Adrenal gland (tissue), 12 donors: ENCODE measurements around the gene SLC27A3. TPM values are rescaled to one million over a fixed set of nuclear protein-coding genes. Genes with fewer than 3 reads are reported as not detected.
A peak's percentile ranks its signal among the peaks of the same experiment; 100 is the strongest.

ENCODE experiments used
- DNase-seq, 7 donors: peaks; one replicate each; pipeline ENCODE4 v3.0.0-alpha.2; 2019 to 2020
- H3K27ac ChIP-seq, 5 donors: fragments of 200-600 bp; sonication (generic) in 4 of 5; 1 replicate in 3 of 5; 2 replicates in 2 of 5; pipeline versions ENCODE4 v1.5.1 to v1.8.0; 2016 to 2020; ENCODE audit warnings: mild to moderate bottlenecking in 1 of 5
- H3K27me3 ChIP-seq: fragments of 200-600 bp; 2 replicates; pipeline ENCODE4 v1.8.0; 2021
- H3K36me3 ChIP-seq, 2 donors: fragments of 200-600 bp; replicated peaks in 1 of 2; 1 replicate in 1 of 2; 2 replicates in 1 of 2; pipeline versions ENCODE4 v1.5.1 to v1.8.0; 2018 to 2022
- H3K4me1 ChIP-seq, 2 donors: fragments of 200-600 bp; replicated peaks in 1 of 2; 1 replicate in 1 of 2; 2 replicates in 1 of 2; pipeline versions ENCODE4 v1.5.1 to v1.8.0; 2018 to 2021
- H3K4me3 ChIP-seq, 4 donors: fragments of 200-600 bp; sonication (generic) in 3 of 4; one replicate each; pipeline ENCODE4 v1.5.1; 2016 to 2018
- H3K9me3 ChIP-seq, 3 donors: fragments of 200-600 bp; sonication (generic) in 1 of 3; replicated peaks in 1 of 3; 1 replicate in 2 of 3; 2 replicates in 1 of 3; pipeline versions ENCODE4 v1.5.1 to v1.8.0; 2016 to 2021
- CTCF ChIP-seq, 6 experiments: fragments of 450-650 bp in 4 of 6; fragments of 200-600 bp in 2 of 6; sonication (generic) in 1 of 6; IDR thresholded peaks; 1 replicate in 5 of 6; 2 replicates in 1 of 6; pipeline versions ENCODE4 v1.5.1 to v1.8.0; 2016 to 2021; ENCODE audit warnings: antibody characterized with exemption in 6 of 6, mild to moderate bottlenecking in 2 of 6, moderate library complexity in 1 of 6
- POLR2A ChIP-seq, 2 donors: fragments of 450-650 bp; IDR thresholded peaks; one replicate each; pipeline ENCODE4 v1.6.1; 2017; ENCODE audit warnings: antibody characterized with exemption in 2 of 2, mild to moderate bottlenecking in 2 of 2, moderate library complexity in 1 of 2
- WGBS, 4 donors: extraction: QIAGEN DNeasy Blood & Tissue Kit in 2 of 4; methylation state at CpG; one replicate each; pipeline versions ENCODE4 v1.1.5 to v1.1.7; 2013 to 2017; 5-methylcytosine and 5-hydroxymethylcytosine counted together
- intact Hi-C, 2 donors: fragments of 100-400 bp; cut with DNase I; formaldehyde crosslinking; loops; one replicate each; pipeline versions ENCODE4 v1.14.1 to v1.15.0; 2022 to 2023
- polyA plus RNA-seq, 3 donors: library from polyadenylated mRNA; stranded (reverse); fragments of 200-250 nt in 2 of 3; fragments of 350-450 nt in 1 of 3; fragmentation: Illumina TruSeq in 1 of 3; extraction: RNeasy Lipid Tissue Mini Kit (QIAGEN cat#74804) in 1 of 3; gene quantifications; one replicate each; pipeline ENCODE4 v1.2.3, GENCODE V29; 2013 to 2014
- total RNA-seq, 9 donors: library from RNA; depleted of rRNA in 4 of 9; stranded (reverse); fragments of >200 nt in 4 of 9; fragments of 120-200 nt in 1 of 9; fragmentation: NEBNext Ultra II Directional in 1 of 9; extraction: Animal tissue kit (Norgen Biotek cat#: 25700) in 1 of 9; gene quantifications; one replicate each; pipeline versions ENCODE4 v1.1.0 to v1.2.4, GENCODE V29; 2013 to 2023
- donor health status: healthy with polysubstance abuse.
- donor health status: Bipolar disorder and iron deficiency.
- donor health status: DM: yes; HTN: yes; CAD: no.
- donor health status: DM: no; HTN: no; CAD: no.
- donor health status: DM: no; HTN: no; CAD: no.
- donor health status: DM: yes; HTN: yes; CAD: no.

Gene SLC27A3
- total and polyA plus RNA-seq, 12 donors = 9.5 to 85.0 (median 15.9) TPM

- no peaks in the 10 kb centered on the region for H3K27me3 ChIP-seq
- H3K4me3 ChIP-seq = peak overlapping the region in 1 of 4 donors; percentile 28
- intact Hi-C loops = loop anchor here (10.0 kb wide), 1 partner anchor 154 kb away; the partner anchor contains the start of gene DENND4B (in 2 of the 2)
- DNase-seq = peak; percentile 76 to 92 (median 87)
- peak overlapping the region; percentile 57 to 92 (median 74) for H3K27ac ChIP-seq
- peaks cover 0 to 18% of the 10 kb centered on the region in 2 donors for H3K4me1 ChIP-seq
- H3K36me3 ChIP-seq = no peaks in the 10 kb centered on the region
- no peak for TF ChIP-seq CTCF (IDR thresholded peaks at IDR 0.05)
- TF ChIP-seq POLR2A (IDR thresholded peaks at IDR 0.05) = peak in 1 of 2 donors; percentile 47
- no peaks in the 10 kb centered on the region for H3K9me3 ChIP-seq
- WGBS, 4 donors = 12 to 20% (median 14%) methylated on average over 15 to 16 of the region's 16 CpGs
These were observed 15.2 kb downstream of the SLC27A3 start for GRCh38 chr1:153790313-153790965.

DNA sequence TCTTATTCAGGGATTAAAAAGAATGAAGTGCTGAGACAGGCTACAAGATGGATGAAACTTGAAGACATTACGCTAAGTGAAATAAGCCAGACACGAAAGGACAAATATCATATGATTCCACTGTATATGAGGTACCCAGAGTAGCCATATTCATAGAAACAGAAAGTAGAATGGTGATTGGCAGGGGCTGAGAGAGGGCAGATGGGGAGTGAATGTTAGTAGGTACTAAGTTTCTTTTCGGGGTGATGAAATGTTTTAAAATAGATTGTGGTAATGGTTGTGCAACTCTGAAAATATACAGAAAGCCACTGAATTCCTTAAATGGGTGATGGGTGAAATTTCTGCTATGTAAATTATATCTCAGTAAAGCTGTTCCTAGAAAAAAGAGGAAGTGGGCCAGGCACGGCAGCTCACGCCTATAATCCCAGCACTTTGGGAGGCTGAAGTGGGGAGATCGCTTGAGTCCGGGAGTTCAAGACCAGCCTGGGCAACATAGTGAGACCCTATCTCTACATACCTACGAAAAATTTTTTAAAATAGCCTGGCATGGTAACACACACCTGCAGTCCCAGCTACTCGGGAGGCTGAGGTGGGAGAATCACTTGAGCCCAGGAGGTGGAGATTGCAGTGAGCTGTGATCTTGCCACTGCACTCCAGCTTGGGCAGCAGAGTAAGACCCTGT is 15.9 kb downstream of the SLC27A3 start:
- Histone ChIP-seq H3K27ac (peak overlapping the region; percentile 57 to 92 (median 74)), H3K9me3 (no peaks in the 10 kb centered on the region), H3K36me3 (no peaks in the 10 kb centered on the region), H3K4me1 (peaks cover 0 to 18% of the 10 kb centered on the region in 2 donors), H3K4me3 (peak overlapping the region in 1 of 4 donors; percentile 28), H3K27me3 (no peaks in the 10 kb centered on the region)
- no peak for TF ChIP-seq CTCF (IDR thresholded peaks at IDR 0.05)
- no peak for TF ChIP-seq POLR2A (IDR thresholded peaks at IDR 0.05)
- intact Hi-C loops = loop anchor here (10.0 kb wide), 1 partner anchor 154 kb away; the partner anchor contains the start of gene DENND4B (in 2 of the 2)
- WGBS, 4 donors = 59 to 65% (median 62%) methylated on average over 9 of the region's 9 CpGs
- peak in 3 of 7 donors; percentile 35 to 47 (median 45) for DNase-seq

- Histone ChIP-seq H3K27me3 (no peaks in the 10 kb centered on the region), H3K36me3 (no peaks in the 10 kb centered on the region), H3K9me3 (no peaks in the 10 kb centered on the region), H3K4me3 (no peak overlapping the region), H3K4me1 (peaks cover 0 to 18% of the 10 kb centered on the region in 2 donors), H3K27ac (peak overlapping the region in 2 of 5 donors; percentile 87 to 92)
- TF ChIP-seq POLR2A (IDR thresholded peaks at IDR 0.05) (no peak), CTCF (IDR thresholded peaks at IDR 0.05) (no peak)
- 75 to 90% (median 86%) methylated on average over 9 to 16 of the region's 16 CpGs for WGBS, 4 donors
- no peak for DNase-seq
- intact Hi-C loops = loop anchor here (10.0 kb wide), 1 partner anchor 153 kb away; the partner anchor contains the start of gene DENND4B (in 2 of the 2)
These were observed 16.5 kb downstream of the SLC27A3 start for GRCh38 chr1:153791648-153792253.

DNA sequence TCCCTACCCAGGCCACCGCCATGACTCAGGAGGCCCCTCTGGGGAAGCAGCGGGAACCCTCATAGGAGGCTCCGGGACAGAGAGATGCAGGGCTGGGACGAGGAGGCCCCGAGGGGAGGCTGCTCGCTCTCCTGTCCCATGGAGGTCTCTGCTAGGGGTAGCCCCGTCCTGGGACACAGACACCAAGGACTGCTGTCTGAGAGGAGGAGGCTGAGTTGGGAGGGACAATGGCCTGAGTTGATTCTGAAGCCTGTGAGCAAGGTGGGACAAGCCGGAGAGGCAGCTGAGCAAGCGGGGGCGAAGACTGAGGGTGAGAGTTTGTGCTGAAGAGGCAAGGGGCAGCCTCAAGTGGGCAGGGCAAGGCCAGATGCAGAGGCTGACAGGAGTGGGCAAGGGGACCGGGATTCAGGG is 17.4 kb downstream of the SLC27A3 start:
- Histone ChIP-seq H3K4me1 (peaks cover 0 to 18% of the 10 kb centered on the region in 2 donors), H3K27me3 (no peaks in the 10 kb centered on the region), H3K27ac (no peak overlapping the region), H3K4me3 (no peak overlapping the region), H3K36me3 (no peaks in the 10 kb centered on the region), H3K9me3 (no peaks in the 10 kb centered on the region)
- no peak for DNase-seq
- WGBS, 4 donors = 81 to 92% (median 89%) methylated on average over 7 to 11 of the region's 11 CpGs
- intact Hi-C loops = loop anchor here (10.0 kb wide), 1 partner anchor 152 kb away; the partner anchor contains the start of gene DENND4B (in 2 of the 2)
- no peak for TF ChIP-seq CTCF (IDR thresholded peaks at IDR 0.05)
- no peak for TF ChIP-seq POLR2A (IDR thresholded peaks at IDR 0.05)
